ENCODE measurements around the gene LTBP1. TPM values are rescaled to one million over a fixed set of nuclear protein-coding genes. Genes with fewer than 3 reads are reported as not detected.

LTBP1 gene
- total RNA-seq = 3.7 TPM
- polyA plus RNA-seq = not detected

GRCh38 chr2:32946314-32947075 is at the start of gene LTBP1:
TSS of gene LTBP1 (plus strand) at chr2:32946953. CDS start at chr2:32947325, 372 bp downstream.
- H3K4me1 Mint-ChIP-seq = peaks cover 0 to 8% (median 4%) of the 10 kb centered on the region in 4 donors
- Histone ChIP-seq H3K4me1 (ENCODE audit: control insufficient read depth, insufficient read depth, low read length, poor library complexity, severe bottlenecking) (peaks cover 6% of the 10 kb centered on the region), H3K27me3 (ENCODE audit: control insufficient read depth, insufficient read depth, low read length) (peaks cover 12% of the 10 kb centered on the region), H3K27ac (ENCODE audit: insufficient read depth, low read length, poor library complexity, severe bottlenecking) (no peak within 1 kb of the TSS), H3K9me3 (ENCODE audit: control insufficient read depth in 2 of 2, low read length in 2 of 2) (no peaks in the 10 kb centered on the region), H3K36me3 (ENCODE audit: control insufficient read depth, insufficient read depth, low read length) (no peaks in the 10 kb centered on the region), H3K4me3 (ENCODE audit: low read depth, low read length) (peak within 1 kb of the TSS; percentile 32)
- H3K27me3 Mint-ChIP-seq = peaks cover 33% of the 10 kb centered on the region
- peaks cover 0 to 3% (median 0%) of the 10 kb centered on the region in 7 donors for H3K9me3 Mint-ChIP-seq
- H3K27ac Mint-ChIP-seq = no peak within 1 kb of the TSS
- ATAC-seq (ENCODE audit: low read depth in 2 of 2) (peak; percentile 59 to 60), DNase-seq (peak; percentile 30 to 73 (median 30))
- H3K36me3 Mint-ChIP-seq = no peaks in the 10 kb centered on the region
- H3K4me3 Mint-ChIP-seq = peak within 1 kb of the TSS; percentile 78 to 85 (median 80)

- H3K9me3 ChIP-seq (ENCODE audit: control insufficient read depth in 2 of 2, low read length in 2 of 2) = no peaks in the 10 kb centered on the region
- no peak overlapping the region for H3K4me3 ChIP-seq (ENCODE audit: low read depth, low read length)
- Mint-ChIP-seq H3K27me3 (peaks cover 19% of the 10 kb centered on the region), H3K36me3 (no peaks in the 10 kb centered on the region), H3K4me1 (peaks cover 0 to 3% (median 0%) of the 10 kb centered on the region in 4 donors), H3K9me3 (peaks cover 0 to 5% (median 0%) of the 10 kb centered on the region in 7 donors), H3K4me3 (no peak overlapping the region), H3K27ac (no peak overlapping the region)
- DNase-seq = no peak
- H3K36me3 ChIP-seq (ENCODE audit: control insufficient read depth, insufficient read depth, low read length) = no peaks in the 10 kb centered on the region
- H3K27me3 ChIP-seq (ENCODE audit: control insufficient read depth, insufficient read depth, low read length) = peaks cover 8% of the 10 kb centered on the region
- H3K27ac ChIP-seq (ENCODE audit: insufficient read depth, low read length, poor library complexity, severe bottlenecking) = no peak overlapping the region
- ATAC-seq (ENCODE audit: low read depth in 2 of 2) = no peak
- H3K4me1 ChIP-seq (ENCODE audit: control insufficient read depth, insufficient read depth, low read length, poor library complexity, severe bottlenecking) = no peaks in the 10 kb centered on the region
Measured at GRCh38 chr2:32900246-32900973, 46.3 kb upstream of the LTBP1 start.

GRCh38 chr2:32901313-32901712 is 45.4 kb upstream of the LTBP1 start:
- Mint-ChIP-seq H3K4me1 (no peaks in the 10 kb centered on the region), H3K36me3 (no peaks in the 10 kb centered on the region), H3K27me3 (peaks cover 19% of the 10 kb centered on the region), H3K4me3 (no peak overlapping the region), H3K27ac (no peak overlapping the region), H3K9me3 (peaks cover 0 to 7% (median 0%) of the 10 kb centered on the region in 7 donors)
- DNase-seq = no peak
- Histone ChIP-seq H3K27me3 (ENCODE audit: control insufficient read depth, insufficient read depth, low read length) (peaks cover 8% of the 10 kb centered on the region), H3K36me3 (ENCODE audit: control insufficient read depth, insufficient read depth, low read length) (no peaks in the 10 kb centered on the region), H3K9me3 (ENCODE audit: control insufficient read depth in 2 of 2, low read length in 2 of 2) (no peaks in the 10 kb centered on the region), H3K27ac (ENCODE audit: insufficient read depth, low read length, poor library complexity, severe bottlenecking) (no peak overlapping the region), H3K4me3 (ENCODE audit: low read depth, low read length) (no peak overlapping the region), H3K4me1 (ENCODE audit: control insufficient read depth, insufficient read depth, low read length, poor library complexity, severe bottlenecking) (no peaks in the 10 kb centered on the region)
- ATAC-seq (ENCODE audit: low read depth in 2 of 2) = no peak

- H3K27ac Mint-ChIP-seq = no peak overlapping the region
- Histone ChIP-seq H3K27ac (ENCODE audit: insufficient read depth, low read length, poor library complexity, severe bottlenecking) (no peak overlapping the region), H3K4me1 (ENCODE audit: control insufficient read depth, insufficient read depth, low read length, poor library complexity, severe bottlenecking) (no peaks in the 10 kb centered on the region), H3K9me3 (ENCODE audit: control insufficient read depth in 2 of 2, low read length in 2 of 2) (no peaks in the 10 kb centered on the region), H3K27me3 (ENCODE audit: control insufficient read depth, insufficient read depth, low read length) (peaks cover 6% of the 10 kb centered on the region), H3K36me3 (ENCODE audit: control insufficient read depth, insufficient read depth, low read length) (no peaks in the 10 kb centered on the region), H3K4me3 (ENCODE audit: low read depth, low read length) (no peak overlapping the region)
- H3K9me3 Mint-ChIP-seq = peaks cover 0 to 7% (median 0%) of the 10 kb centered on the region in 7 donors
- H3K36me3 Mint-ChIP-seq = no peaks in the 10 kb centered on the region
- H3K4me3 Mint-ChIP-seq = no peak overlapping the region
- H3K4me1 Mint-ChIP-seq = no peaks in the 10 kb centered on the region
- peaks cover 19% of the 10 kb centered on the region for H3K27me3 Mint-ChIP-seq
- no peak for ATAC-seq (ENCODE audit: low read depth in 2 of 2)
- no peak for DNase-seq
Measured at GRCh38 chr2:32902174-32902573, 44.6 kb upstream of the LTBP1 start.

GRCh38 chr2:32902986-32903385 is 43.8 kb upstream of the LTBP1 start:
- no peak overlapping the region for H3K4me3 ChIP-seq (ENCODE audit: low read depth, low read length)
- ATAC-seq (ENCODE audit: low read depth in 2 of 2) (no peak), DNase-seq (no peak)
- H3K9me3 ChIP-seq (ENCODE audit: control insufficient read depth in 2 of 2, low read length in 2 of 2) = no peaks in the 10 kb centered on the region
- H3K36me3 ChIP-seq (ENCODE audit: control insufficient read depth, insufficient read depth, low read length) = no peaks in the 10 kb centered on the region
- no peaks in the 10 kb centered on the region for H3K4me1 Mint-ChIP-seq
- H3K9me3 Mint-ChIP-seq = peaks cover 0 to 6% (median 0%) of the 10 kb centered on the region in 7 donors
- H3K4me1 ChIP-seq (ENCODE audit: control insufficient read depth, insufficient read depth, low read length, poor library complexity, severe bottlenecking) = no peaks in the 10 kb centered on the region
- no peaks in the 10 kb centered on the region for H3K36me3 Mint-ChIP-seq
- peaks cover 5% of the 10 kb centered on the region for H3K27me3 ChIP-seq (ENCODE audit: control insufficient read depth, insufficient read depth, low read length)
- H3K4me3 Mint-ChIP-seq = no peak overlapping the region
- no peak overlapping the region for H3K27ac Mint-ChIP-seq
- H3K27me3 Mint-ChIP-seq = peaks cover 22% of the 10 kb centered on the region
- H3K27ac ChIP-seq (ENCODE audit: insufficient read depth, low read length, poor library complexity, severe bottlenecking) = no peak overlapping the region

- Histone ChIP-seq H3K4me3 (ENCODE audit: low read depth, low read length) (no peak overlapping the region), H3K27me3 (ENCODE audit: control insufficient read depth, insufficient read depth, low read length) (peaks cover 5% of the 10 kb centered on the region), H3K4me1 (ENCODE audit: control insufficient read depth, insufficient read depth, low read length, poor library complexity, severe bottlenecking) (no peaks in the 10 kb centered on the region), H3K36me3 (ENCODE audit: control insufficient read depth, insufficient read depth, low read length) (no peaks in the 10 kb centered on the region), H3K27ac (ENCODE audit: insufficient read depth, low read length, poor library complexity, severe bottlenecking) (no peak overlapping the region), H3K9me3 (ENCODE audit: control insufficient read depth in 2 of 2, low read length in 2 of 2) (no peaks in the 10 kb centered on the region)
- Mint-ChIP-seq H3K4me1 (no peaks in the 10 kb centered on the region), H3K9me3 (peaks cover 0 to 4% (median 0%) of the 10 kb centered on the region in 7 donors), H3K36me3 (no peaks in the 10 kb centered on the region), H3K4me3 (no peak overlapping the region), H3K27me3 (peaks cover 16% of the 10 kb centered on the region), H3K27ac (no peak overlapping the region)
- DNase-seq = no peak
- ATAC-seq (ENCODE audit: low read depth in 2 of 2) = no peak
Measured at GRCh38 chr2:32904074-32904473, 42.7 kb upstream of the LTBP1 start.

- no peak overlapping the region for H3K4me3 ChIP-seq (ENCODE audit: low read depth, low read length)
- Mint-ChIP-seq H3K27me3 (peaks cover 15% of the 10 kb centered on the region), H3K4me3 (no peak overlapping the region), H3K27ac (no peak overlapping the region), H3K36me3 (no peaks in the 10 kb centered on the region), H3K9me3 (peaks cover 0 to 4% (median 0%) of the 10 kb centered on the region in 7 donors), H3K4me1 (no peaks in the 10 kb centered on the region)
- H3K36me3 ChIP-seq (ENCODE audit: control insufficient read depth, insufficient read depth, low read length) = no peaks in the 10 kb centered on the region
- no peak overlapping the region for H3K27ac ChIP-seq (ENCODE audit: insufficient read depth, low read length, poor library complexity, severe bottlenecking)
- no peaks in the 10 kb centered on the region for H3K4me1 ChIP-seq (ENCODE audit: control insufficient read depth, insufficient read depth, low read length, poor library complexity, severe bottlenecking)
- H3K9me3 ChIP-seq (ENCODE audit: control insufficient read depth in 2 of 2, low read length in 2 of 2) = no peaks in the 10 kb centered on the region
- no peak for DNase-seq
- ATAC-seq (ENCODE audit: low read depth in 2 of 2) = no peak
- H3K27me3 ChIP-seq (ENCODE audit: control insufficient read depth, insufficient read depth, low read length) = peaks cover 5% of the 10 kb centered on the region
Measured at GRCh38 chr2:32904751-32905150, 42.0 kb upstream of the LTBP1 start.
